K562 (cell line): ENCODE results near the gene SERPING1. TPM values are rescaled to one million over a fixed set of nuclear protein-coding genes. Genes with fewer than 3 reads are reported as not detected.

Source experiments
- BCOR ChIP-seq: fragments of 450-650 bp; IDR thresholded peaks from 2 replicates; pipeline ENCODE4 v1.6.1; 2016
- FOXM1 ChIP-seq, 2 experiments: fragments of 450-650 bp in 1 of 2; sonication (generic) in 1 of 2; formaldehyde crosslinking in 1 of 2; IDR thresholded peaks; 2 replicates each; pipeline versions ENCODE4 v1.6.1 to v1.9.0; 2017 to 2022; ENCODE audit warnings: low read depth in 2 of 2, mild to moderate bottlenecking in 2 of 2, missing genetic modification reagents in 1 of 2, moderate library complexity in 1 of 2
- HMGN3 ChIP-seq: IDR thresholded peaks from 2 replicates; pipeline ENCODE4 v1.6.1; 2011; ENCODE audit warnings: borderline replicate concordance, low read depth, mild to moderate bottlenecking, mixed read lengths, low read length; ENCODE audit not compliant: insufficient read length; ENCODE audit errors: extremely low read depth
- RAD21 ChIP-seq, 2 experiments: fragments of 250-450 bp in 1 of 2; fragments of 450-650 bp in 1 of 2; sonication (Bioruptor Pico) in 1 of 2; formaldehyde crosslinking in 1 of 2; IDR thresholded peaks in 1 of 2; conservative IDR thresholded peaks in 1 of 2; 2 replicates each; pipeline versions ENCODE4 v1.4.0 to v1.8.0; 2020 to 2022; ENCODE audit warnings: mild to moderate bottlenecking in 2 of 2, moderate library complexity in 1 of 2
- RBM25 ChIP-seq: fragments of 200-400 bp; formaldehyde crosslinking; IDR thresholded peaks from 2 replicates; pipeline ENCODE4 v1.6.1; 2018; ENCODE audit warnings: low read length, low read depth, moderate library complexity; ENCODE audit not compliant: severe bottlenecking
- SMC3 ChIP-seq: conservative IDR thresholded peaks from 2 replicates; pipeline ENCODE4 v1.6.1; 2011; ENCODE audit warnings: low read depth, low read length, improper control_type of control experiment; ENCODE audit not compliant: insufficient read depth
- polyA plus RNA-seq, 8 experiments: library from polyadenylated mRNA; depleted of rRNA in 4 of 8; stranded (reverse) in 5 of 8; unstranded in 3 of 8; fragments of >200 nt; fragmentation: Nextera tagmentation in 2 of 8; fragmentation: Illumina TruSeq in 1 of 8; extraction: Ambion mirVana in 2 of 8; extraction: Trizol in 1 of 8; gene quantifications; 2 replicates each; pipeline versions ENCODE4 v1.2.1 to v1.2.3, GENCODE V29; 2011 to 2014; ENCODE audit warnings: inconsistent platforms in 1 of 8, missing spikeins in 1 of 8
- total RNA-seq, 7 experiments: library from RNA; depleted of rRNA in 6 of 7; stranded (reverse); fragments of >200 nt in 6 of 7; fragmentation: Illumina TruSeq in 2 of 7; extraction: Trizol in 2 of 7; gene quantifications; 2 replicates each; pipeline versions ENCODE4 v1.2.1 to v1.2.3, GENCODE V29; 2011 to 2021; ENCODE audit warnings: low replicate concordance in 1 of 7
- TF ChIP-seq, protein P1 (sequence below), 3 experiments: IDR thresholded peaks in 2 of 3; conservative IDR thresholded peaks in 1 of 3; 2 replicates each; pipeline ENCODE4 v1.5.1; 2011 to 2012; ENCODE audit warnings: low read length in 3 of 3, mild to moderate bottlenecking in 3 of 3, control low read depth in 2 of 3, improper control_type of control experiment in 1 of 3, inconsistent platforms in 1 of 3, low read depth in 1 of 3, mixed read lengths in 1 of 3, moderate library complexity in 1 of 3; ENCODE audit not compliant: insufficient read depth in 2 of 3
- TF ChIP-seq, protein P2 (sequence below): fragments of 450-650 bp; IDR thresholded peaks from 2 replicates; pipeline ENCODE4 v1.6.1; 2016; ENCODE audit warnings: low read depth

SERPING1 gene
- total and polyA plus RNA-seq, 9 of the 15 experiments (the other 6 are each of a cell fraction or from before 2014, with no cell fraction given) = 0.10 to 1.00 (median 0.21) TPM; not detected in 2

DNA sequence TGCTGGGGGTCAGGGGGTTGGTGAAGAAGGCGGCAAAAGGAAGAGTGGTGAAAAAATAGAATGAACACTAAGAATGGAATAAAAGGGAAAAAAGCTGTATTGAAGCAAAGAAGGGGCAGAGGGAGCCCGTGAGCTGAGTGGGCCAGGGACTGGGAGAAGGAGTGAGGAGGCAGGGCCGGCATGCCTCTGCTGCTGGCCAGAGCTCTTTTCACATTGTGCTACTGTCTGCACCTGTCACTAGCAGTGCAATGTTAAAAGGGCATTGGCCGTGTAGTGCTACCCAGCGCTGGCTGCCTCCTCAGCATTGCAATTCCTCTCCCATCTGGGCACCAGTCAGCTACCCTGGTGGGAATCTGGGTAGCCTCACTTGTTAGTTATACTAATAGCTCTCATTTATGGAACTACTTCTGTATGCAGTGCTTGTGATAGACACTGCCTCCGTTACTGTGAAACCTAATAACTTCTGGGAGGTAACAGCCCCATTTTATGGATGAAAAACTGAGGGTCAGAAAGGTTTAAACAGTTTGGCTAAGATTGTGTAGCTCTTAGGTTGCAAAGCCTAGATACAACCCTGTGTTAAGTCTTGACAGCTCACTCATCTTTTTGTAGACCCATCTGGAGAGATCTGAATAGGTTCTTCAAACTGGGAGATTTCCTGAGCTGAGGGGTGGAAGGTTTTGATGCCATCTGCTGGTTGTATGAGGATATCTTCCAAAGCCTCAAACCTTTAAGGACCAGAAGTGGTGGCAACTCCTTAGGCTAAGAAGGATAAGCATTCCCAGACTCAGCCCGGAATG, 43.7 kb downstream of the SERPING1 start (continued):
- TF ChIP-seq RBM25 (peak; percentile 84), RAD21 (CRISPR knock-in tag; conservative IDR thresholded peaks at IDR 0.05 in 1 of 2, IDR thresholded peaks at IDR 0.05 in 1 of 2) (peak; percentile 76 to 87), FOXM1 (IDR thresholded peaks at IDR 0.05; ENCODE audit: low read depth) (no peak), FOXM1 (CRISPR knock-in tag; IDR thresholded peaks at IDR 0.05; ENCODE audit: low read depth) (0 out of 2 replicates have a peak, but pooled peaks have one; percentile 20), SMC3 (peak; percentile 61), BCOR (peak; percentile 53; the same call in 1 of the 2 replicates), HMGN3 (no peak)
- TF ChIP-seq, protein P1, sequence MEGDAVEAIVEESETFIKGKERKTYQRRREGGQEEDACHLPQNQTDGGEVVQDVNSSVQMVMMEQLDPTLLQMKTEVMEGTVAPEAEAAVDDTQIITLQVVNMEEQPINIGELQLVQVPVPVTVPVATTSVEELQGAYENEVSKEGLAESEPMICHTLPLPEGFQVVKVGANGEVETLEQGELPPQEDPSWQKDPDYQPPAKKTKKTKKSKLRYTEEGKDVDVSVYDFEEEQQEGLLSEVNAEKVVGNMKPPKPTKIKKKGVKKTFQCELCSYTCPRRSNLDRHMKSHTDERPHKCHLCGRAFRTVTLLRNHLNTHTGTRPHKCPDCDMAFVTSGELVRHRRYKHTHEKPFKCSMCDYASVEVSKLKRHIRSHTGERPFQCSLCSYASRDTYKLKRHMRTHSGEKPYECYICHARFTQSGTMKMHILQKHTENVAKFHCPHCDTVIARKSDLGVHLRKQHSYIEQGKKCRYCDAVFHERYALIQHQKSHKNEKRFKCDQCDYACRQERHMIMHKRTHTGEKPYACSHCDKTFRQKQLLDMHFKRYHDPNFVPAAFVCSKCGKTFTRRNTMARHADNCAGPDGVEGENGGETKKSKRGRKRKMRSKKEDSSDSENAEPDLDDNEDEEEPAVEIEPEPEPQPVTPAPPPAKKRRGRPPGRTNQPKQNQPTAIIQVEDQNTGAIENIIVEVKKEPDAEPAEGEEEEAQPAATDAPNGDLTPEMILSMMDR (IDR thresholded peaks at IDR 0.05 in 2 of 3, conservative IDR thresholded peaks at IDR 0.05 in 1 of 3; ENCODE audit: insufficient read depth in 2 of 3, low read depth in 1 of 3, low read length in 3 of 3) = peak; percentile 60 to 72 (median 66)
- TF ChIP-seq, protein P2, sequence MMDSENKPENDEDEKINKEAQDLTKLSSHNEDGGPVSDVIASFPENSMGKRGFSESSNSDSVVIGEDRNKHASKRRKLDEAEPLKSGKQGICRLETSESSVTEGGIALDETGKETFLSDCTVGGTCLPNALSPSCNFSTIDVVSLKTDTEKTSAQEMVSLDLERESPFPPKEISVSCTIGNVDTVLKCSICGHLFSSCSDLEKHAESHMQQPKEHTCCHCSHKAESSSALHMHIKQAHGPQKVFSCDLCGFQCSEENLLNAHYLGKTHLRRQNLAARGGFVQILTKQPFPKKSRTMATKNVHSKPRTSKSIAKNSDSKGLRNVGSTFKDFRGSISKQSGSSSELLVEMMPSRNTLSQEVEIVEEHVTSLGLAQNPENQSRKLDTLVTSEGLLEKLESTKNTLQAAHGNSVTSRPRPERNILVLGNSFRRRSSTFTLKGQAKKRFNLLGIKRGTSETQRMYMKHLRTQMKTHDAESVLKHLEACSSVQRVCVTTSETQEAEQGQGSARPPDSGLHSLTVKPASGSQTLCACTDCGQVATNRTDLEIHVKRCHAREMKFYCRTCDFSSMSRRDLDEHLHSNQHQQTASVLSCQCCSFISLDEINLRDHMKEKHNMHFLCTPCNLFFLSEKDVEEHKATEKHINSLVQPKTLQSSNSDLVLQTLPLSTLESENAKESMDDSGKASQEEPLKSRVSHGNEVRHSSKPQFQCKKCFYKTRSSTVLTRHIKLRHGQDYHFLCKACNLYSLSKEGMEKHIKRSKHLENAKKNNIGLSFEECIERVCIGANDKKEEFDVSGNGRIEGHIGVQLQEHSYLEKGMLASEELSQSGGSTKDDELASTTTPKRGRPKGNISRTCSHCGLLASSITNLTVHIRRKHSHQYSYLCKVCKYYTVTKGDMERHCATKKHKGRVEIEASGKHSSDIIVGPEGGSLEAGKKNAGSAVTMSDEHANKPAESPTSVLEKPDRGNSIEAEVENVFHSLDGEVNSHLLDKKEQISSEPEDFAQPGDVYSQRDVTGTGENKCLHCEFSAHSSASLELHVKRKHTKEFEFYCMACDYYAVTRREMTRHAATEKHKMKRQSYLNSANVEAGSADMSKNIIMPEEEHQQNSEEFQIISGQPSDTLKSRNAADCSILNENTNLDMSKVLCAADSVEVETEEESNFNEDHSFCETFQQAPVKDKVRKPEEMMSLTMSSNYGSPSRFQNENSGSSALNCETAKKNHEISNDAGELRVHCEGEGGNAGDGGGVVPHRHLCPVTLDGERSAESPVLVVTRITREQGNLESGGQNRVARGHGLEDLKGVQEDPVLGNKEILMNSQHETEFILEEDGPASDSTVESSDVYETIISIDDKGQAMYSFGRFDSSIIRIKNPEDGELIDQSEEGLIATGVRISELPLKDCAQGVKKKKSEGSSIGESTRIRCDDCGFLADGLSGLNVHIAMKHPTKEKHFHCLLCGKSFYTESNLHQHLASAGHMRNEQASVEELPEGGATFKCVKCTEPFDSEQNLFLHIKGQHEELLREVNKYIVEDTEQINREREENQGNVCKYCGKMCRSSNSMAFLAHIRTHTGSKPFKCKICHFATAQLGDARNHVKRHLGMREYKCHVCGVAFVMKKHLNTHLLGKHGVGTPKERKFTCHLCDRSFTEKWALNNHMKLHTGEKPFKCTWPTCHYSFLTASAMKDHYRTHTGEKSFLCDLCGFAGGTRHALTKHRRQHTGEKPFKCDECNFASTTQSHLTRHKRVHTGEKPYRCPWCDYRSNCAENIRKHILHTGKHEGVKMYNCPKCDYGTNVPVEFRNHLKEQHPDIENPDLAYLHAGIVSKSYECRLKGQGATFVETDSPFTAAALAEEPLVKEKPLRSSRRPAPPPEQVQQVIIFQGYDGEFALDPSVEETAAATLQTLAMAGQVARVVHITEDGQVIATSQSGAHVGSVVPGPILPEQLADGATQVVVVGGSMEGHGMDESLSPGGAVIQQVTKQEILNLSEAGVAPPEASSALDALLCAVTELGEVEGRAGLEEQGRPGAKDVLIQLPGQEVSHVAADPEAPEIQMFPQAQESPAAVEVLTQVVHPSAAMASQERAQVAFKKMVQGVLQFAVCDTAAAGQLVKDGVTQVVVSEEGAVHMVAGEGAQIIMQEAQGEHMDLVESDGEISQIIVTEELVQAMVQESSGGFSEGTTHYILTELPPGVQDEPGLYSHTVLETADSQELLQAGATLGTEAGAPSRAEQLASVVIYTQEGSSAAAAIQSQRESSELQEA = no peak
